Measurements from ENCODE around the gene SART3.

Gene SART3

GRCh38 chr12:108473400-108474055, 87.4 kb downstream of the SART3 start:
- Histone ChIP-seq H4K8ac (ENCODE audit: low read depth, low read length) (no peak overlapping the region), H3K4me3 (ENCODE audit: low read depth, low read length) (no peak overlapping the region), H3K4me2 (ENCODE audit: low read length) (no peak overlapping the region), H4K12ac (ENCODE audit: low read depth, low read length) (no peak overlapping the region), H2AFZ (ENCODE audit: insufficient read depth, low read length, poor library complexity) (no peak overlapping the region), H3K9ac (ENCODE audit: low read length) (no peak overlapping the region), H3K79me2 (ENCODE audit: control insufficient read depth, insufficient read depth, low read length, poor library complexity) (no peaks in the 10 kb centered on the region), H3K4ac (ENCODE audit: low read depth, low read length) (no peak overlapping the region), H2BK5ac (ENCODE audit: low read depth, low read length, poor library complexity) (no peak overlapping the region), H3K27ac (ENCODE audit: low read depth, low read length) (no peak overlapping the region), H3K23ac (ENCODE audit: low read length) (no peak overlapping the region), H3K14ac (ENCODE audit: low read length) (no peak overlapping the region), H3K36me3 (ENCODE audit: control insufficient read depth in 1 of 2, insufficient read depth in 2 of 2, low read length in 2 of 2) (no peaks in the 10 kb centered on the region), H2BK120ac (ENCODE audit: insufficient read depth, low read length, poor library complexity) (no peak overlapping the region), H2AK5ac (ENCODE audit: low read length) (no peak overlapping the region), H3K27me3 (ENCODE audit: insufficient read depth, low read length) (no peaks in the 10 kb centered on the region), H3K9me3 (ENCODE audit: insufficient read depth, low read depth, low read length) (no peaks in the 10 kb centered on the region), H3K4me1 (ENCODE audit: control insufficient read depth in 1 of 2, insufficient read depth in 2 of 2, low read length in 2 of 2) (no peaks in the 10 kb centered on the region), H4K91ac (ENCODE audit: low read depth, low read length) (no peak overlapping the region), H2BK12ac (ENCODE audit: low read length) (no peak overlapping the region), H3K79me1 (ENCODE audit: low read length) (no peaks in the 10 kb centered on the region), H3K18ac (ENCODE audit: low read length) (no peak overlapping the region)
- WGBS (ENCODE audit: extremely low coverage, insufficient coverage, insufficient read length): no CpG with 5 or more reads among the region's 5 CpGs
- DNase-seq: no peak
